ENCODE results near the gene ZNF655.

DNA sequence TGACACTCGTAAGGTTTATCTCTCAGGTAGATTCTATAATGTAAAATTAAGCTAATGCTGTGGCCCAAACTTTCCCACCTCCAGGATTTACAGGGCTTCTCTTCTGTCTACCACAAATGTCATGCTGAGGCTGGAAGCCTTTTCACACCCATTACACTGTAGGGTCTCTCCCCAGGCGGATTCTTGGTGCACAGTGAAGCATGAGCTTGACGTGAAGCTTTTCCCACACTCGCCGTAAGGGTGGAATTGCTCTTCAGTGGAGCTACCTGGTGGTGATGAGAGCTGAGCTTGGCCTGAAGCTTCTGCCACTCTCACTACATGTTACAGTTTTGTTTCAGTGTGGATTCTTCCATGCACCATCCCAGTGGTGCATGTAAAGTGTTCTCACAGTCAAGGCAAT lies 17.9 kb upstream of the ZNF655 start:
- no peak for TF ChIP-seq EZH2 (IDR thresholded peaks at IDR 0.05; ENCODE audit: borderline replicate concordance, low read depth, low read length, poor library complexity, severe bottlenecking)
- TF ChIP-seq, protein P1, sequence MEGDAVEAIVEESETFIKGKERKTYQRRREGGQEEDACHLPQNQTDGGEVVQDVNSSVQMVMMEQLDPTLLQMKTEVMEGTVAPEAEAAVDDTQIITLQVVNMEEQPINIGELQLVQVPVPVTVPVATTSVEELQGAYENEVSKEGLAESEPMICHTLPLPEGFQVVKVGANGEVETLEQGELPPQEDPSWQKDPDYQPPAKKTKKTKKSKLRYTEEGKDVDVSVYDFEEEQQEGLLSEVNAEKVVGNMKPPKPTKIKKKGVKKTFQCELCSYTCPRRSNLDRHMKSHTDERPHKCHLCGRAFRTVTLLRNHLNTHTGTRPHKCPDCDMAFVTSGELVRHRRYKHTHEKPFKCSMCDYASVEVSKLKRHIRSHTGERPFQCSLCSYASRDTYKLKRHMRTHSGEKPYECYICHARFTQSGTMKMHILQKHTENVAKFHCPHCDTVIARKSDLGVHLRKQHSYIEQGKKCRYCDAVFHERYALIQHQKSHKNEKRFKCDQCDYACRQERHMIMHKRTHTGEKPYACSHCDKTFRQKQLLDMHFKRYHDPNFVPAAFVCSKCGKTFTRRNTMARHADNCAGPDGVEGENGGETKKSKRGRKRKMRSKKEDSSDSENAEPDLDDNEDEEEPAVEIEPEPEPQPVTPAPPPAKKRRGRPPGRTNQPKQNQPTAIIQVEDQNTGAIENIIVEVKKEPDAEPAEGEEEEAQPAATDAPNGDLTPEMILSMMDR (conservative IDR thresholded peaks at IDR 0.05; ENCODE audit: low read depth, low read length) = no peak

All from A673 (cell line).